Memory B cell (primary cell): ENCODE data around the gene SH3RF1.

Experiments used
- ATAC-seq: fragments of 150-1000 bp; cut with Tn5 transposase; 2 replicates; pipeline ENCODE4 v1.10.0; 2021; ENCODE audit warnings: low read depth, mild to moderate bottlenecking, moderate library complexity
- DNase-seq, 2 donors: peaks; one replicate each; pipeline ENCODE4 v3.0.0; 2022; ENCODE audit warnings: low spot score in 2 of 2
- H3K27ac Mint-ChIP-seq: one replicate; pipeline ENCODE4 v1.8.0; 2022; ENCODE audit warnings: mild to moderate bottlenecking, moderate library complexity, mixed read lengths
- H3K27me3 Mint-ChIP-seq: one replicate; pipeline ENCODE4 v1.8.0; 2022; ENCODE audit warnings: mixed read lengths
- H3K36me3 Mint-ChIP-seq: one replicate; pipeline ENCODE4 v1.8.0; 2022; ENCODE audit warnings: mild to moderate bottlenecking, mixed read lengths
- H3K4me1 Mint-ChIP-seq: one replicate; pipeline ENCODE4 v1.8.0; 2022; ENCODE audit warnings: mixed read lengths
- H3K4me3 Mint-ChIP-seq: one replicate; pipeline ENCODE4 v1.8.0; 2022; ENCODE audit warnings: mild to moderate bottlenecking, moderate library complexity, mixed read lengths
- H3K9me3 Mint-ChIP-seq: one replicate; pipeline ENCODE4 v1.8.0; 2022; ENCODE audit warnings: mixed read lengths

Gene SH3RF1

GRCh38 chr4:169098969-169099690 lies 171.6 kb downstream of the SH3RF1 start:
- peaks cover 16% of the 10 kb centered on the region for H3K36me3 Mint-ChIP-seq
- peaks cover 20% of the 10 kb centered on the region for H3K4me1 Mint-ChIP-seq
- H3K27ac Mint-ChIP-seq, result peak overlapping the region; percentile 51
- H3K9me3 Mint-ChIP-seq, result no peaks in the 10 kb centered on the region
- ATAC-seq (no peak), DNase-seq (no peak)
- H3K4me3 Mint-ChIP-seq, result no peak overlapping the region
- no peaks in the 10 kb centered on the region for H3K27me3 Mint-ChIP-seq

DNA sequence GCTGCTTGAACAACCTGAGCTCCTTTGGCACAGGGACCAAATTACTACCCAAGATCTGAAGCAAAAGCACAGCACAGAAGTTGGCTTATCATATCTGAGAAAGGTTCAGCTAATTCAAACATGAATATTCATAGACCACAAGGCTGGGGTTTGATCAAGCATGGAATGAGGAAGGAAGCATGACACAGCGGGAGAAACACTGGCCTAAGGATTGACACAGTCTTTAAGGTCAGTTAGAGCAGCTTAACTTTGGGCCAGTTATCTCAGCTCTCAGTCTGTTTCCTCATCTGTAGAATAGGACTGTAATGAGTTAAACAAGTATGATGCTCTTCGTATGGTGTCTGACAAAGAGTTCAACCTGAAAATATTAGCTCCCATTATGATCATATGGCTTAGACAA lies 172.2 kb downstream of the SH3RF1 start:
- Mint-ChIP-seq H3K4me1 (peaks cover 20% of the 10 kb centered on the region), H3K9me3 (no peaks in the 10 kb centered on the region), H3K27me3 (no peaks in the 10 kb centered on the region), H3K4me3 (peak overlapping the region; percentile 36), H3K27ac (peak overlapping the region; percentile 51), H3K36me3 (peaks cover 13% of the 10 kb centered on the region)
- DNase-seq (no peak), ATAC-seq (peak; percentile 65)

DNA sequence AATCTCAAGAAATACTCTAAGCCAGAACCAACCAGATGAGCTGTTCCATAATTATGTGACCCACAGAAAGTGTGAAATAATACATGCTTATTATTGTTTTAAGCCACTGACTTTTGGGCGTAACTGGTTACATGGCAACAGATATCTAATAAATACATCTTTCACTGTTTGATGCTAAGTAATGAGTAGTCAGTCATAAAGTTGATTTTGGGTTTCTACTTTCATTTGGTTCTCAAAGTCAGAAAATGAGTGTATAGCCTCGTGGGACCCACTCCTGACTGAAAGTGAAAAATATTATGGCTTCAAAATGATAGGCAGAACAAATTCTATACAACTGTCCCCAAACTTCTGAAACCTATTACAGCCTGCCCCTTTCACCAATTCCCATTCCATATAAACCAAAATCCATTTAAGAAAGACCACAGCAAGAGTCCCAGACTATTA lies 172.7 kb downstream of the SH3RF1 start:
- DNase-seq (no peak), ATAC-seq (no peak)
- Mint-ChIP-seq H3K27ac (peak overlapping the region; percentile 51), H3K4me3 (peak overlapping the region; percentile 36), H3K4me1 (peaks cover 20% of the 10 kb centered on the region), H3K9me3 (no peaks in the 10 kb centered on the region), H3K27me3 (no peaks in the 10 kb centered on the region), H3K36me3 (peaks cover 13% of the 10 kb centered on the region)

- H3K4me1 Mint-ChIP-seq, result peaks cover 20% of the 10 kb centered on the region
- no peak for ATAC-seq
- H3K27ac Mint-ChIP-seq, result no peak overlapping the region
- no peak overlapping the region for H3K4me3 Mint-ChIP-seq
- no peaks in the 10 kb centered on the region for H3K27me3 Mint-ChIP-seq
- DNase-seq, result no peak
- no peaks in the 10 kb centered on the region for H3K9me3 Mint-ChIP-seq
- H3K36me3 Mint-ChIP-seq, result peaks cover 13% of the 10 kb centered on the region
These were observed 174.5 kb downstream of the SH3RF1 start for GRCh38 chr4:169096221-169096620.

DNA sequence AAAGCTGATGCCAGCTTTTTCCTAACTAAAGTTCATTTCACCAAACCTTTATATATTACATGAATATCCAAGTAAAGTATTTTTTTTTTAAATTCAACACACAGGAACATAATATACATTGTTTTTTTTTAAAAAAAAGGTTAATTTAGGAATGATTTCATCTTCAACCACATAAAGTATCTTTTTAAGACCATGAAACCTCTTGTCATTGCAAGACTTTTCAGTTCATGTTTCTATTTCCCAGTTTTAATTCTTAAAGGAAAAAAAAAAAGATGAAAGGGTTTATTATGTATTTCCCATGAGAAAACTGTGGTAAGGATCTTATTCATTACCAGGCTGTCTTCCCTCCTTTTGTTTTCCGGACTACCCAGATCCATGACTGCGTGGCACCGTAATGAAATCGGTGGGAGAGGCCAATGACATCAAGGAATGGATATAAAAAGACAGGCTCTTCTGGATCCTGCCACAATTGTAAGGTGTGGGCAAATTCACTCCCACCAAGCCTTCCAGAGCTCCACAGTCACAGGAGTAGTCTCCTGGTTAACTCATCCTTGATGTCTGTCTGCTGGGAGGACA lies 176.0 kb downstream of the SH3RF1 start:
- no peak overlapping the region for H3K27ac Mint-ChIP-seq

GRCh38 chr4:169092889-169093522 lies 177.8 kb downstream of the SH3RF1 start:
- peaks cover 2% of the 10 kb centered on the region for H3K4me1 Mint-ChIP-seq

More for the DNA sequence above, 176.0 kb downstream of the SH3RF1 start:
- peaks cover 4% of the 10 kb centered on the region for H3K9me3 Mint-ChIP-seq
- ATAC-seq, result no peak
- DNase-seq, result no peak
- peaks cover 12% of the 10 kb centered on the region for H3K36me3 Mint-ChIP-seq
- no peaks in the 10 kb centered on the region for H3K27me3 Mint-ChIP-seq
- peaks cover 16% of the 10 kb centered on the region for H3K4me1 Mint-ChIP-seq
- no peak overlapping the region for H3K4me3 Mint-ChIP-seq

GRCh38 chr4:169090484-169091215 lies 180.1 kb downstream of the SH3RF1 start:
- ATAC-seq (no peak), DNase-seq (no peak)
- no peak overlapping the region for H3K27ac Mint-ChIP-seq
- H3K4me1 Mint-ChIP-seq, result no peaks in the 10 kb centered on the region
- H3K4me3 Mint-ChIP-seq, result no peak overlapping the region
- no peaks in the 10 kb centered on the region for H3K27me3 Mint-ChIP-seq
- peaks cover 6% of the 10 kb centered on the region for H3K9me3 Mint-ChIP-seq
- H3K36me3 Mint-ChIP-seq, result peaks cover 5% of the 10 kb centered on the region

More at GRCh38 chr4:169092889-169093522, 177.8 kb downstream of the SH3RF1 start:
- H3K27ac Mint-ChIP-seq, result no peak overlapping the region
- DNase-seq, result no peak
- ATAC-seq, result no peak
- peaks cover 12% of the 10 kb centered on the region for H3K36me3 Mint-ChIP-seq
- no peak overlapping the region for H3K4me3 Mint-ChIP-seq
- H3K9me3 Mint-ChIP-seq, result peaks cover 6% of the 10 kb centered on the region
- H3K27me3 Mint-ChIP-seq, result no peaks in the 10 kb centered on the region

DNA sequence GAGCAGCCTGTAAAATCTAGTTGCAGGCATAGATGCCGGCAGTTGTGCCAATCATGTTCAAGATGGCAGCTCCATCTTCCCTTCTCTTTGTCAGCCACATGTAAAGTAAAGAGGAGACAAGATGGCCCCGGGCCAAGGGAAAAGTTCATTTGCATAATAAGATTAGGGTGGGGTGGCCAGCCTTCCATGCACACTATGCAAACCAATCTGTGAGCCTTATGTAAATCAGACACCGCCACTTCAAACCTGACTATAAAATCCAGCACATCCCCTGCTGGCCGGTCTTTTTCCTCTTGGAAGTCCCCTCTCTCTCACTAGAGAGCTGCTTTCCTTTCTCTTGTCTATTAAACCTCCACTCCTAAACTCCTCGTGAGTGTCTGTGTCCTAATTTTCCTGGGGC lies 181.8 kb downstream of the SH3RF1 start:
- H3K36me3 Mint-ChIP-seq, result peaks cover 2% of the 10 kb centered on the region
- DNase-seq (no peak), ATAC-seq (no peak)
- no peaks in the 10 kb centered on the region for H3K4me1 Mint-ChIP-seq
- no peak overlapping the region for H3K4me3 Mint-ChIP-seq
- H3K27ac Mint-ChIP-seq, result no peak overlapping the region
- no peaks in the 10 kb centered on the region for H3K27me3 Mint-ChIP-seq
- H3K9me3 Mint-ChIP-seq, result peaks cover 6% of the 10 kb centered on the region

- no peak overlapping the region for H3K27ac Mint-ChIP-seq
These were observed 185.8 kb downstream of the SH3RF1 start for GRCh38 chr4:169084954-169085353.

DNA sequence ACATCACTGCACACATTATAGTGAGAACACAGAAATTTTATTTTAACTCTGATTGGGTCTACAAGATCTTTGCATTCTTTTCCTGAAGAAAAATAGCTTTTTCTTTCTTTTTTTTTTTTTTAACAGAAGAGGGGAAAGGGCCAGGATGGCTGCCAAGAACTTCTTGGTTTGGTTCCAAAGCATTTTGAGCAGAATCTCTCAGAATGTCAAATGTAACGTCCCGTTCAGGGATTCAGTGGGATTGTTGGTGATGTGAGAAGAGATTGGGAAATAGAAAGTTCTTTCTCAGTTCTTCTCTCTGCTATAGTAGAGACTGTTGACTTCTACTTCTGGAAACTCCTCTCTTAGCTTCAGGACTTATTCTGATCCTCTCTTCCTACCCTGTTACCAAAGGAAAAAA lies 189.8 kb downstream of the SH3RF1 start:
- Mint-ChIP-seq H3K4me1 (peaks cover 13% of the 10 kb centered on the region), H3K27me3 (no peaks in the 10 kb centered on the region), H3K4me3 (no peak overlapping the region), H3K27ac (no peak overlapping the region), H3K9me3 (no peaks in the 10 kb centered on the region), H3K36me3 (no peaks in the 10 kb centered on the region)
- ATAC-seq (no peak), DNase-seq (no peak)

More at GRCh38 chr4:169084954-169085353, 185.8 kb downstream of the SH3RF1 start:
- H3K9me3 Mint-ChIP-seq, result peaks cover 1% of the 10 kb centered on the region
- no peaks in the 10 kb centered on the region for H3K27me3 Mint-ChIP-seq
- no peak for DNase-seq
- peaks cover 13% of the 10 kb centered on the region for H3K4me1 Mint-ChIP-seq
- no peak for ATAC-seq
- no peak overlapping the region for H3K4me3 Mint-ChIP-seq
- no peaks in the 10 kb centered on the region for H3K36me3 Mint-ChIP-seq

- peak overlapping the region; percentile 13 for H3K27ac Mint-ChIP-seq
- DNase-seq, result no peak
- H3K4me1 Mint-ChIP-seq, result peaks cover 13% of the 10 kb centered on the region
- no peaks in the 10 kb centered on the region for H3K27me3 Mint-ChIP-seq
- H3K9me3 Mint-ChIP-seq, result no peaks in the 10 kb centered on the region
- H3K4me3 Mint-ChIP-seq, result peak overlapping the region; percentile 67
- peak; percentile 70 for ATAC-seq
- H3K36me3 Mint-ChIP-seq, result no peaks in the 10 kb centered on the region
These were observed 190.6 kb downstream of the SH3RF1 start for GRCh38 chr4:169079942-169080827.

DNA sequence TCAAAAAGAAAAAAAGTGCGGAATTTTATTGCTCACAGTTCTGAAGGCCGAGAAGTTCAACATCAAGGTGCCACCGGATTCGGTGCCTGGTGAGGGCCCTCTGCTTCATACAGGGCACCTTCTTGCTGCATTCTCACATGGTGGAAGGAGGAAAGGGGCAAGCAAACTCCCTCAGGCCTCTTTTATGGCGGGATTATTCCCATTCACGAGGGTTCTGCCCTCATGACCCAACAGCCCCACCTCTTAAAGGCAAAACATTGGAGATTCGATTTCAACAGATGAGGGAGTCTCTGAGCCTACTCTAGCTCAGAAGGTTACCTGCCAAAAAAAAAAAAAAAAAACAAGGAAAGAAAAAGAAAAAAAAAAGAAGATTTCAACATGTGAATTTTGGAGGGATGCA lies 196.6 kb downstream of the SH3RF1 start:
- Mint-ChIP-seq H3K9me3 (no peaks in the 10 kb centered on the region), H3K36me3 (no peaks in the 10 kb centered on the region), H3K4me3 (no peak overlapping the region), H3K27me3 (no peaks in the 10 kb centered on the region), H3K27ac (no peak overlapping the region), H3K4me1 (no peaks in the 10 kb centered on the region)
- ATAC-seq (no peak), DNase-seq (no peak)

- DNase-seq (no peak), ATAC-seq (no peak)
- no peak overlapping the region for H3K27ac Mint-ChIP-seq
- H3K4me3 Mint-ChIP-seq, result no peak overlapping the region
- peaks cover 4% of the 10 kb centered on the region for H3K4me1 Mint-ChIP-seq
- no peaks in the 10 kb centered on the region for H3K27me3 Mint-ChIP-seq
- H3K9me3 Mint-ChIP-seq, result no peaks in the 10 kb centered on the region
- H3K36me3 Mint-ChIP-seq, result no peaks in the 10 kb centered on the region
These were observed 199.0 kb downstream of the SH3RF1 start for GRCh38 chr4:169071747-169072146.
